ENCODE measurements around the gene FAM185A.
"Not testable (repeated sequence)": the region's sequence is repeated elsewhere in the genome, so short reads cannot be mapped to it uniquely, and the experiment has no call there.

The FAM185A gene

GRCh38 chr7:102748605-102749444 is at the start of gene FAM185A:
Gene FAM185A (plus strand): TSS chr7:102748999. CDS start chr7:102749208, 209 bp downstream.
- Histone ChIP-seq H3K9ac (ENCODE audit: low read depth, low read length) (peak within 1 kb of the TSS; percentile 73; the same call in 1 of the 2 replicates), H3K4me3 (ENCODE audit: low read length) (peak within 1 kb of the TSS; percentile 82)
- not testable (repeated sequence) for H3K4me1 ChIP-seq (ENCODE audit: insufficient read depth, low read length); H3K27me3 ChIP-seq (ENCODE audit: insufficient read depth, low read length); H3K36me3 ChIP-seq (ENCODE audit: insufficient read depth, low read depth, low read length); H3K9me3 ChIP-seq (ENCODE audit: insufficient read depth, low read depth, low read length); H3K27ac ChIP-seq (ENCODE audit: low read length)

DNA sequence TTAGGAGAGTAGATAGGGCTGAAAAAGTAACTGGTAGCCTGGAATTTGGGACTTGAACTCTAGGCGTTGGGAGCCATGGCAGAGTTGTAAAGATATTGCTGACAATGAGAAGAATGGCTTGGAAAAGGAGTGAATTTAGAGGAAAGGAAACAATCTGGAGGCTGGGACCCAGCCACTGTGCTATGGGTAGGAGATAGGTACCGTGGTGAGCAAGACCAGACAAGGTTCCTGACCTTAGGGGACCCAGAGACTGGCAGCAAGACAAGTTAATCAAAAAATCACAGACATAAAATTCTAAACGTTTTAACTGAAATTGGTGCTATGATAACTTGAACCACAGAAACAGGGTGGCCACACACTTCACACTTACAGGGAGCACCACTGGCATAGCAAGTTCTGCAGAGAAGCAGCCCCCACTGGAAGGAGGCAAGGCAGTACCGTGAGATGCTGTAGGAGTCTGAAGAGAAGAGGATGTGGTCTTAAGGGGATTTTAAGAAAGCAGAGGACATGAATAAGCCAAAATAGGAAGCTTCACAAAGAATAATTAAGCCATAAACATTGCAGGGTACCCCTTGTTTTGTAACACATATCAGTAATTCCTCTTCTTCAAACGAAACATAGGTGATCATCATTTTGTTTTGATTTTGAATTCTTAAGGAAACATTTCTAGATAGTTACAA is 35.6 kb upstream of the FAM185A start:
- H3K9ac ChIP-seq (ENCODE audit: low read depth, low read length); H3K4me3 ChIP-seq (ENCODE audit: low read length); H3K9me3 ChIP-seq (ENCODE audit: insufficient read depth, low read depth, low read length); H3K27me3 ChIP-seq (ENCODE audit: insufficient read depth, low read length); H3K4me1 ChIP-seq (ENCODE audit: insufficient read depth, low read length); H3K27ac ChIP-seq (ENCODE audit: low read length); H3K36me3 ChIP-seq (ENCODE audit: insufficient read depth, low read depth, low read length): not testable (repeated sequence)

DNA sequence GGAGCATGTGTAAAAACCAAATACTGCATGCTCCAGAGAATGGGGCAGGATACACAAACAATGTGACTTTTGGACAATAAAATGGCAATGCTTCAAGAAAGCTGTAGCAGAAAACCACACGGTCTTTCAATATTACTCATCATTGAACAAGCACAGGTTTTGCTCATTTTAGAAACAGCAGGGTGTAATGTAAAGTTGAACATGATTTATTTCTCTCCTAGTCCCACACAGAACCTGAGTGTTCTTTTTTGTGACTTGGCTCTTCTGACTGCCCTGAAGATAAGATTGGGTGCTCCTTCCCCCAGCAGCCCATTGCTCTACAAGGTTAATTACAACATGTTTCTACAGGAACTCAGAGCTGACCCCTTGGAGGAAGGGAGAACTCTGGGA is 35.1 kb upstream of the FAM185A start:
- not testable (repeated sequence) for H3K36me3 ChIP-seq (ENCODE audit: insufficient read depth, low read depth, low read length); H3K27me3 ChIP-seq (ENCODE audit: insufficient read depth, low read length); H3K9ac ChIP-seq (ENCODE audit: low read depth, low read length); H3K27ac ChIP-seq (ENCODE audit: low read length); H3K9me3 ChIP-seq (ENCODE audit: insufficient read depth, low read depth, low read length); H3K4me3 ChIP-seq (ENCODE audit: low read length); H3K4me1 ChIP-seq (ENCODE audit: insufficient read depth, low read length)

- H3K4me1 ChIP-seq (ENCODE audit: insufficient read depth, low read length); H3K4me3 ChIP-seq (ENCODE audit: low read length); H3K9me3 ChIP-seq (ENCODE audit: insufficient read depth, low read depth, low read length); H3K27me3 ChIP-seq (ENCODE audit: insufficient read depth, low read length); H3K9ac ChIP-seq (ENCODE audit: low read depth, low read length); H3K36me3 ChIP-seq (ENCODE audit: insufficient read depth, low read depth, low read length); H3K27ac ChIP-seq (ENCODE audit: low read length): not testable (repeated sequence)
Measured at GRCh38 chr7:102714774-102715522, 33.9 kb upstream of the FAM185A start.

DNA sequence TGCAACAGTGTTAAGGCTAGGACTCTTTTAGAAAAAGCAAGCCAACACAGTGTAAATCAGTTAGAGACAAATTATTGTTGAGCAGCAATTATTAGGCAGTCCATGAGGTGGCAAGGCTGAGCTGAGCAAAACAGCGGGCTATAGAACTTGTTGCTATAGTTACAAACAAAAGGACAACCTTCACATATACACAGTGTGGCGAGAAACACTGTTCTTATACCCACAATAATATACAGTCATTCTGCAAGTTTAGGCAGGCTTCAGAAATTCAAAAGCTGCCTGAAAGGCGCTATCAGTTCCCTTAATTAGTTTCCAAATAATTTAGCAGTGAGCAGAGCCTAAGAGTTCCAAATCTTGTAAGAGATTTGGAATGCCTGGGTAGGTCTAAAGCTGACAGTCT is 33.1 kb upstream of the FAM185A start:
- not testable (repeated sequence) for H3K36me3 ChIP-seq (ENCODE audit: insufficient read depth, low read depth, low read length); H3K27me3 ChIP-seq (ENCODE audit: insufficient read depth, low read length); H3K9ac ChIP-seq (ENCODE audit: low read depth, low read length); H3K27ac ChIP-seq (ENCODE audit: low read length); H3K4me1 ChIP-seq (ENCODE audit: insufficient read depth, low read length); H3K4me3 ChIP-seq (ENCODE audit: low read length); H3K9me3 ChIP-seq (ENCODE audit: insufficient read depth, low read depth, low read length)

- not testable (repeated sequence) for H3K27ac ChIP-seq (ENCODE audit: low read length); H3K9me3 ChIP-seq (ENCODE audit: insufficient read depth, low read depth, low read length); H3K4me3 ChIP-seq (ENCODE audit: low read length); H3K36me3 ChIP-seq (ENCODE audit: insufficient read depth, low read depth, low read length); H3K27me3 ChIP-seq (ENCODE audit: insufficient read depth, low read length); H3K4me1 ChIP-seq (ENCODE audit: insufficient read depth, low read length); H3K9ac ChIP-seq (ENCODE audit: low read depth, low read length)
Measured at GRCh38 chr7:102718491-102718890, 30.3 kb upstream of the FAM185A start.

GRCh38 chr7:102726170-102726569 is 22.6 kb upstream of the FAM185A start:
- H3K36me3 ChIP-seq (ENCODE audit: insufficient read depth, low read depth, low read length); H3K4me1 ChIP-seq (ENCODE audit: insufficient read depth, low read length); H3K9me3 ChIP-seq (ENCODE audit: insufficient read depth, low read depth, low read length); H3K9ac ChIP-seq (ENCODE audit: low read depth, low read length); H3K27ac ChIP-seq (ENCODE audit: low read length); H3K27me3 ChIP-seq (ENCODE audit: insufficient read depth, low read length); H3K4me3 ChIP-seq (ENCODE audit: low read length): not testable (repeated sequence)

DNA sequence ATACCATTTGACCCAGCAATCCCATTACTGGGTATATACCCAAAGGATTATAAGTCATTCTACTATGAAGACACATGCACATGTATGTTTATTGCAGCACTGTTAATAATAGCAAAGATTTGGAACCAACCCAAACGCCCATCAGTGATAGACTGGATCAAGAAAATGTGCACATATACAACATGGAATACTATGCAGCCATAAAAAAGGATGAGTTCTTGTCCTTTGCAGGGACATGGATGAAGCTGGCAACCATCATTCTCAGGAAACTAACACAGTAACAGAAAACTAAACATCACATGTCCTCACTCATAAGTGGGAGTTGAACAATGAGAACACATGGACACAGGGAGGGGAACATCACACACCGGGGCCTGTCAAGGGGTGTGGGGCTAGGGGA is 19.1 kb upstream of the FAM185A start:
- H3K9me3 ChIP-seq (ENCODE audit: insufficient read depth, low read depth, low read length); H3K27ac ChIP-seq (ENCODE audit: low read length); H3K9ac ChIP-seq (ENCODE audit: low read depth, low read length); H3K4me1 ChIP-seq (ENCODE audit: insufficient read depth, low read length); H3K36me3 ChIP-seq (ENCODE audit: insufficient read depth, low read depth, low read length); H3K4me3 ChIP-seq (ENCODE audit: low read length); H3K27me3 ChIP-seq (ENCODE audit: insufficient read depth, low read length): not testable (repeated sequence)

DNA sequence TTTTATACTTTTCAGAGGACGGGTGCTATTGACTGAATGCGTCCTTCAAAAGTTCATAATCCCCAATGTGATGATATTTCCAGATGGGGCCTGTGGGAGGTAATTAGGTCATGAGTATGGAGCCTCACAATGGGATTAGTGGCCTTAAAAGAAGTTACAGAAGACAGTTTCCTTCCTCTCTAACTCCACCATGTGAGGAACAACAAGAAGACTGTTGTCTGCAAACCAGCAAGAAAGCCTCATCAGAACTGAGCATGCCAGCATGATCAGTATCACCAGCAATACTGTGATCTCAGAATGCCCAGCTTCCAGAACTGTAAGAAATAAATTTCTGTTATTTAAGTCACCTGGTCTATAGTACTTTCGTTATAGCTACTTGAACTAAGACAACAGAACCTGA is 18.4 kb upstream of the FAM185A start:
- not testable (repeated sequence) for H3K4me3 ChIP-seq (ENCODE audit: low read length); H3K27me3 ChIP-seq (ENCODE audit: insufficient read depth, low read length); H3K36me3 ChIP-seq (ENCODE audit: insufficient read depth, low read depth, low read length); H3K9me3 ChIP-seq (ENCODE audit: insufficient read depth, low read depth, low read length); H3K9ac ChIP-seq (ENCODE audit: low read depth, low read length); H3K27ac ChIP-seq (ENCODE audit: low read length); H3K4me1 ChIP-seq (ENCODE audit: insufficient read depth, low read length)

DNA sequence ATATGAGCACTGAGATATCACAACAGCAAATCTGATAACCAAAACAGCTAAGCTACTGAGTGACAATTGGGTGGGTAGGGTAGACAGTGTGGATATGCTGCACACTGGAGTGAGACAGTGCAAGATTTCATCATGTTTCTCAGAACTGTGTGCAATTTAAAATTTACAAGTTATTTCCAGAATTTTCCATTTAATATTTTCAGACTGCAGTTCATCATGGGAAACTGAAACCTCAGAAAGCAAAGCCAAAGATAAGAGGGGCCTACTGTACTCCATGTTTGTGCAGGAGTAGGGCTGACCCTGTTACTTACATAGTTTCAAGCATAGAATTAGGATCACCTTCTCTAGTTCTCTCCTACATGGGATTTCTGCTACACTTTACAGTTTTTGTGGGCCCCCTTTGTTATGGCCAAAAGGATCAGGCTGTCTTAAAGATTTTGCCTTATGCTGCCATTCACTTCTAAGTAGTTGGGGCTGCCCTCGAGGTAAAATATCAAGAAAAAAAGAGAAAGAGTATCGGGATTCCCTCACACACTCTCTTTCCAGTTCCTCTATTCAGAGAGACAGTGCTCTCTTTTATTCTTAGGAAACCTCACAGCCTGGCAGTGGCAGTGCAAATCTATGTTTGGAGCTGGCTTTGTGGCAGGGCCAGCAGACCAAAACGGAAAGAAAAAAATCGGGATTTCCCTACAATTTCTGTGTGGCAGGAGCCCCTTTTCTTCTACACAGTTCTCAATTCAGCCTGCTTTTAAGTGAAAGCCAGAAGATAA is 6.6 kb upstream of the FAM185A start:
- not testable (repeated sequence) for H3K4me1 ChIP-seq (ENCODE audit: insufficient read depth, low read length); H3K9ac ChIP-seq (ENCODE audit: low read depth, low read length); H3K4me3 ChIP-seq (ENCODE audit: low read length); H3K27ac ChIP-seq (ENCODE audit: low read length); H3K36me3 ChIP-seq (ENCODE audit: insufficient read depth, low read depth, low read length); H3K27me3 ChIP-seq (ENCODE audit: insufficient read depth, low read length); H3K9me3 ChIP-seq (ENCODE audit: insufficient read depth, low read depth, low read length)

DNA sequence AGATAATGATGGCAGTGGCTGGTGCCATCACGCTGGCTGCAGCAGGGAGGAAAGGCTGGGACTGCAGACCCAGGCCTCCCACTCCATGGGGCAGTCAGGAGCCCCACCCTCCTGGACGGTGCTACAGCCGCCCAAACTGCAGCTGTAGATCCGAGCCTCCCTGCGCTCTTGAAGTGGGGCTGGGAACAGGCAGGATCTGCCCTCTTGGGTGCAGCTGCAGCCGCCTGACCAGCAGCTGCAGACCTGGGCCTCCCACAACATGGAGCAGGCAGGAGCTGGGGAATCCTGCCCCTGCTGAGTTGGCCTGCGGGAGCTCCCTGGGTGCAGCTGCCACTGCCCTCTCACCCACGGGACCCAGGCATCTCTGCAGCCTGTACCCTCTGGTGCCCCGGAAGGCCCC is 4.9 kb upstream of the FAM185A start:
- H3K27ac ChIP-seq (ENCODE audit: low read length); H3K9ac ChIP-seq (ENCODE audit: low read depth, low read length); H3K36me3 ChIP-seq (ENCODE audit: insufficient read depth, low read depth, low read length); H3K4me3 ChIP-seq (ENCODE audit: low read length); H3K27me3 ChIP-seq (ENCODE audit: insufficient read depth, low read length); H3K9me3 ChIP-seq (ENCODE audit: insufficient read depth, low read depth, low read length); H3K4me1 ChIP-seq (ENCODE audit: insufficient read depth, low read length): not testable (repeated sequence)

All from iPS-20b (cell line).